ENCODE measurements around the gene FHL2. TPM values are rescaled to one million over a fixed set of nuclear protein-coding genes. Genes with fewer than 3 reads are reported as not detected.
"Not testable (repeated sequence)": the region's sequence is repeated elsewhere in the genome, so short reads cannot be mapped to it uniquely, and the experiment has no call there.

Gene FHL2
- total RNA-seq, 1 donor from 2014 or later, result 5.3 TPM

GRCh38 chr2:105432044-105432399 is 33.2 kb upstream of the FHL2 start:
- intact Hi-C loops (cut with micrococcal nuclease), result no loop called here
- Mint-ChIP-seq H3K4me3 (ENCODE audit: low read depth) (no peak overlapping the region), H3K27me3 (ENCODE audit: low read depth) (peaks cover 16% of the 10 kb centered on the region), H3K9me3 (no peaks in the 10 kb centered on the region), H3K36me3 (ENCODE audit: low read depth) (no peaks in the 10 kb centered on the region), H3K4me1 (ENCODE audit: low read depth) (peaks cover 5% of the 10 kb centered on the region), H3K27ac (no peak overlapping the region)
- DNase-seq (ENCODE audit: low spot score), result no peak

- Mint-ChIP-seq H3K36me3 (ENCODE audit: low read depth) (no peaks in the 10 kb centered on the region), H3K4me3 (ENCODE audit: low read depth) (no peak overlapping the region), H3K27me3 (ENCODE audit: low read depth) (peaks cover 16% of the 10 kb centered on the region), H3K4me1 (ENCODE audit: low read depth) (peaks cover 11% of the 10 kb centered on the region), H3K27ac (no peak overlapping the region), H3K9me3 (no peaks in the 10 kb centered on the region)
- intact Hi-C loops (cut with micrococcal nuclease), result no loop called here
- no peak for DNase-seq (ENCODE audit: low spot score)
These were observed 32.7 kb upstream of the FHL2 start for GRCh38 chr2:105431367-105432043.

- H3K9me3 Mint-ChIP-seq, result no peaks in the 10 kb centered on the region
- peaks cover 18% of the 10 kb centered on the region for H3K4me1 Mint-ChIP-seq (ENCODE audit: low read depth)
- intact Hi-C loops (cut with micrococcal nuclease), result no loop called here
- H3K4me3 Mint-ChIP-seq (ENCODE audit: low read depth), result no peak overlapping the region
- H3K27ac Mint-ChIP-seq, result no peak overlapping the region
- no peaks in the 10 kb centered on the region for H3K36me3 Mint-ChIP-seq (ENCODE audit: low read depth)
- peaks cover 22% of the 10 kb centered on the region for H3K27me3 Mint-ChIP-seq (ENCODE audit: low read depth)
- DNase-seq (ENCODE audit: low spot score), result no peak
These were observed 29.7 kb upstream of the FHL2 start for GRCh38 chr2:105428387-105429018.

GRCh38 chr2:105427485-105427884 is 28.6 kb upstream of the FHL2 start:
- DNase-seq (ENCODE audit: low spot score), result no peak
- no peak overlapping the region for H3K4me3 Mint-ChIP-seq (ENCODE audit: low read depth)
- no peaks in the 10 kb centered on the region for H3K36me3 Mint-ChIP-seq (ENCODE audit: low read depth)
- H3K9me3 Mint-ChIP-seq, result no peaks in the 10 kb centered on the region
- peaks cover 28% of the 10 kb centered on the region for H3K27me3 Mint-ChIP-seq (ENCODE audit: low read depth)
- no peak overlapping the region for H3K27ac Mint-ChIP-seq
- intact Hi-C loops (cut with micrococcal nuclease), result no loop called here
- H3K4me1 Mint-ChIP-seq (ENCODE audit: low read depth), result peaks cover 18% of the 10 kb centered on the region

GRCh38 chr2:105426626-105427292 is 27.9 kb upstream of the FHL2 start:
- H3K4me1 Mint-ChIP-seq (ENCODE audit: low read depth), result peaks cover 18% of the 10 kb centered on the region
- no peak overlapping the region for H3K4me3 Mint-ChIP-seq (ENCODE audit: low read depth)
- H3K36me3 Mint-ChIP-seq (ENCODE audit: low read depth), result no peaks in the 10 kb centered on the region

GRCh38 chr2:105425936-105426625 is 27.2 kb upstream of the FHL2 start:
- intact Hi-C loops (cut with micrococcal nuclease), result no loop called here
- H3K27ac Mint-ChIP-seq, result no peak overlapping the region
- H3K9me3 Mint-ChIP-seq, result no peaks in the 10 kb centered on the region
- peaks cover 18% of the 10 kb centered on the region for H3K4me1 Mint-ChIP-seq (ENCODE audit: low read depth)
- no peak for DNase-seq (ENCODE audit: low spot score)
- no peak overlapping the region for H3K4me3 Mint-ChIP-seq (ENCODE audit: low read depth)
- no peaks in the 10 kb centered on the region for H3K36me3 Mint-ChIP-seq (ENCODE audit: low read depth)
- peaks cover 24% of the 10 kb centered on the region for H3K27me3 Mint-ChIP-seq (ENCODE audit: low read depth)

More at GRCh38 chr2:105426626-105427292, 27.9 kb upstream of the FHL2 start:
- H3K27me3 Mint-ChIP-seq (ENCODE audit: low read depth), result peaks cover 28% of the 10 kb centered on the region
- no peaks in the 10 kb centered on the region for H3K9me3 Mint-ChIP-seq
- no peak for DNase-seq (ENCODE audit: low spot score)
- no peak overlapping the region for H3K27ac Mint-ChIP-seq
- intact Hi-C loops (cut with micrococcal nuclease), result no loop called here

- DNase-seq (ENCODE audit: low spot score); intact Hi-C loops (cut with micrococcal nuclease); H3K9me3 Mint-ChIP-seq; H3K36me3 Mint-ChIP-seq (ENCODE audit: low read depth); H3K27ac Mint-ChIP-seq; H3K4me3 Mint-ChIP-seq (ENCODE audit: low read depth): not testable (repeated sequence)
- peaks cover 26% of the 10 kb centered on the region for H3K27me3 Mint-ChIP-seq (ENCODE audit: low read depth)
- H3K4me1 Mint-ChIP-seq (ENCODE audit: low read depth), result peaks cover 18% of the 10 kb centered on the region
These were observed 26.0 kb upstream of the FHL2 start for GRCh38 chr2:105424836-105425235.

- DNase-seq (ENCODE audit: low spot score), result no peak
- Mint-ChIP-seq H3K27me3 (ENCODE audit: low read depth) (peaks cover 28% of the 10 kb centered on the region), H3K36me3 (ENCODE audit: low read depth) (no peaks in the 10 kb centered on the region), H3K4me3 (ENCODE audit: low read depth) (no peak overlapping the region), H3K27ac (no peak overlapping the region), H3K9me3 (peaks cover 8% of the 10 kb centered on the region), H3K4me1 (ENCODE audit: low read depth) (peaks cover 26% of the 10 kb centered on the region)
- intact Hi-C loops (cut with micrococcal nuclease), result no loop called here
These were observed 23.9 kb upstream of the FHL2 start for GRCh38 chr2:105422801-105423200.

GRCh38 chr2:105421053-105421452 is 22.2 kb upstream of the FHL2 start:
- Mint-ChIP-seq H3K36me3 (ENCODE audit: low read depth) (no peaks in the 10 kb centered on the region), H3K4me3 (ENCODE audit: low read depth) (no peak overlapping the region), H3K4me1 (ENCODE audit: low read depth) (peaks cover 24% of the 10 kb centered on the region), H3K27ac (no peak overlapping the region), H3K9me3 (peaks cover 8% of the 10 kb centered on the region), H3K27me3 (ENCODE audit: low read depth) (peaks cover 32% of the 10 kb centered on the region)
- DNase-seq (ENCODE audit: low spot score), result no peak
- intact Hi-C loops (cut with micrococcal nuclease), result no loop called here

GRCh38 chr2:105418522-105418921 is 19.7 kb upstream of the FHL2 start:
- Mint-ChIP-seq H3K27ac (no peak overlapping the region), H3K4me3 (ENCODE audit: low read depth) (no peak overlapping the region), H3K9me3 (peaks cover 8% of the 10 kb centered on the region), H3K36me3 (ENCODE audit: low read depth) (no peaks in the 10 kb centered on the region), H3K27me3 (ENCODE audit: low read depth) (peaks cover 26% of the 10 kb centered on the region), H3K4me1 (ENCODE audit: low read depth) (peaks cover 22% of the 10 kb centered on the region)
- no peak for DNase-seq (ENCODE audit: low spot score)
- intact Hi-C loops (cut with micrococcal nuclease), result no loop called here

- Mint-ChIP-seq H3K27me3 (ENCODE audit: low read depth) (peaks cover 20% of the 10 kb centered on the region), H3K9me3 (peaks cover 8% of the 10 kb centered on the region), H3K36me3 (ENCODE audit: low read depth) (no peaks in the 10 kb centered on the region), H3K4me3 (ENCODE audit: low read depth) (no peak overlapping the region), H3K27ac (no peak overlapping the region), H3K4me1 (ENCODE audit: low read depth) (peaks cover 22% of the 10 kb centered on the region)
- no peak for DNase-seq (ENCODE audit: low spot score)
- intact Hi-C loops (cut with micrococcal nuclease), result no loop called here
These were observed 19.1 kb upstream of the FHL2 start for GRCh38 chr2:105417857-105418436.

GRCh38 chr2:105416156-105416555 is 17.3 kb upstream of the FHL2 start:
- Mint-ChIP-seq H3K4me1 (ENCODE audit: low read depth) (peaks cover 22% of the 10 kb centered on the region), H3K4me3 (ENCODE audit: low read depth) (no peak overlapping the region), H3K27me3 (ENCODE audit: low read depth) (peaks cover 26% of the 10 kb centered on the region)

More at GRCh38 chr2:105416156-105416555, 17.3 kb upstream of the FHL2 start:
- Mint-ChIP-seq H3K9me3 (peaks cover 8% of the 10 kb centered on the region), H3K36me3 (ENCODE audit: low read depth) (no peaks in the 10 kb centered on the region), H3K27ac (no peak overlapping the region)
- no peak for DNase-seq (ENCODE audit: low spot score)
- intact Hi-C loops (cut with micrococcal nuclease), result no loop called here
